HCT116 (cell line): Measurements from ENCODE around the gene RAB2B. TPM values are rescaled to one million over a fixed set of nuclear protein-coding genes. Genes with fewer than 3 reads are reported as not detected.

Source experiments
- ATAC-seq: fragments of 200-7000 bp; cut with Tn5 transposase; 2 replicates; pipeline ENCODE4 v1.9.1; 2020; ENCODE audit warnings: mild to moderate bottlenecking, moderate library complexity
- BruUV-seq: library from RNA; stranded (reverse); fragments of 400-500 nt; replicated peaks from 2 replicates; lab custom pipeline; 2021; lab: Mats Ljungman, UMichigan
- CTCF ChIA-PET: fragments of 300-600 bp; sonication (Branson Sonifier 250); formaldehyde crosslinking; loops from one replicate; lab custom pipeline; 2021; ENCODE audit warnings: antibody characterized with exemption; lab: Charles Lee
- POLR2A ChIA-PET: fragments of 300-600, 350-600 bp; sonication (Branson Sonifier 250); formaldehyde crosslinking; loops from one replicate; lab custom pipeline; 2021; ENCODE audit warnings: antibody characterized with exemption; lab: Charles Lee
- RAD21 ChIA-PET, 2 experiments: fragments of 300-600 bp; sonication (Branson Sonifier 250); formaldehyde crosslinking; loops; one replicate each; lab custom pipeline; 2023; ENCODE audit warnings: low total read pairs in 2 of 2; ENCODE audit not compliant: uncharacterized antibody in 2 of 2, unreplicated experiment in 2 of 2, low non-redundant PET in 1 of 2; lab: Charles Lee
- DNase-seq: peaks from one replicate; pipeline ENCODE4 v3.0.0-alpha.2; 2010; ENCODE audit warnings: low read depth, low spot score
- H2AFZ ChIP-seq: fragments of 200-600 bp; shearing (Covaris generic), sonication (generic); 2 replicates; pipeline ENCODE4 v1.6.1; 2017; ENCODE audit warnings: low read depth, mixed run types, mixed read lengths, antibody characterized with exemption, low read length; ENCODE audit not compliant: poor library complexity, severe bottlenecking
- H3K27ac ChIP-seq: 2 replicates; pipeline ENCODE4 v1.5.1; 2012; ENCODE audit warnings: low read depth, low read length
- H3K27me3 ChIP-seq: fragments of 200-600 bp; sonication (generic); 2 replicates; pipeline ENCODE4 v1.6.1; 2016; ENCODE audit warnings: mixed run types, low read length, mixed read lengths; ENCODE audit not compliant: insufficient read depth
- H3K36me3 ChIP-seq, 2 experiments: fragments of 200-500 bp in 1 of 2; fragments of 200-600 bp in 1 of 2; sonication (Bioruptor generic) in 1 of 2; sonication (generic) in 1 of 2; 2 replicates each; pipeline versions ENCODE4 v1.5.1 to v1.6.1; 2014 to 2016; ENCODE audit warnings: low read length in 2 of 2, inconsistent platforms in 1 of 2, mixed read lengths in 1 of 2, mixed run types in 1 of 2; ENCODE audit not compliant: insufficient read depth in 2 of 2, control insufficient read depth in 1 of 2
- H3K4me1 ChIP-seq, 2 experiments: fragments of 200-600 bp in 1 of 2; sonication (generic) in 1 of 2; 2 replicates each; pipeline versions ENCODE4 v1.5.1 to v1.6.1; 2012 to 2017; ENCODE audit warnings: low read length in 2 of 2, inconsistent platforms in 1 of 2, mild to moderate bottlenecking in 1 of 2, mixed read lengths in 1 of 2, mixed run types in 1 of 2, moderate library complexity in 1 of 2; ENCODE audit not compliant: insufficient read depth in 2 of 2, control insufficient read depth in 1 of 2
- H3K4me2 ChIP-seq: fragments of 200-600 bp; sonication (generic); 2 replicates; pipeline ENCODE4 v1.6.1; 2017; ENCODE audit warnings: mixed run types, low read length, mixed read lengths
- H3K4me3 ChIP-seq, 2 experiments: fragments of 200-600 bp in 1 of 2; sonication (generic) in 1 of 2; replicated peaks in 1 of 2; 2 replicates each; pipeline ENCODE4 v1.5.1; 2011 to 2016; ENCODE audit warnings: low read length in 2 of 2, control low read depth in 1 of 2, low read depth in 1 of 2, mild to moderate bottlenecking in 1 of 2, mixed read lengths in 1 of 2, mixed run types in 1 of 2
- H3K79me2 ChIP-seq: fragments of 200-600 bp; sonication (generic); 2 replicates; pipeline ENCODE4 v1.6.1; 2017; ENCODE audit warnings: mild to moderate bottlenecking, mixed run types, low read length, moderate library complexity, mixed read lengths; ENCODE audit not compliant: insufficient read depth
- H3K9ac ChIP-seq: fragments of 200-600 bp; sonication (generic); 2 replicates; pipeline ENCODE4 v1.6.1; 2016; ENCODE audit warnings: low read length, mixed read lengths
- H3K9me2 ChIP-seq: fragments of 200-600 bp; sonication (generic), shearing (Covaris generic); 2 replicates; pipeline ENCODE4 v1.6.1; 2017; ENCODE audit warnings: mixed run types, mild to moderate bottlenecking, moderate library complexity; ENCODE audit not compliant: insufficient read depth
- H3K9me3 ChIP-seq, 2 experiments: fragments of 200-500 bp in 1 of 2; fragments of 200-600 bp in 1 of 2; sonication (Bioruptor generic) in 1 of 2; sonication (generic) in 1 of 2; 2 replicates each; pipeline ENCODE4 v1.6.1; 2014 to 2017; ENCODE audit warnings: low read length in 2 of 2, mixed read lengths in 2 of 2, inconsistent platforms in 1 of 2, low read depth in 1 of 2, mild to moderate bottlenecking in 1 of 2, mixed run types in 1 of 2, moderate library complexity in 1 of 2; ENCODE audit not compliant: control insufficient read depth in 1 of 2, insufficient read depth in 1 of 2
- H4K20me1 ChIP-seq: fragments of 200-600 bp; sonication (generic), shearing (Covaris generic); 2 replicates; pipeline ENCODE4 v1.6.1; 2017; ENCODE audit warnings: mixed run types, mild to moderate bottlenecking, moderate library complexity; ENCODE audit not compliant: insufficient read depth
- CBX3 ChIP-seq: IDR thresholded peaks from 2 replicates; pipeline ENCODE4 v1.6.1; 2012; ENCODE audit warnings: low read depth
- EGR1 ChIP-seq: IDR thresholded peaks from 2 replicates; pipeline ENCODE4 v1.6.1; 2012; ENCODE audit warnings: low read depth
- ELF1 ChIP-seq: IDR thresholded peaks from 2 replicates; pipeline ENCODE4 v1.6.1; 2012; ENCODE audit warnings: low read depth, borderline replicate concordance
- EZH2 ChIP-seq: fragments of 200-600 bp; sonication (generic); IDR thresholded peaks from 2 replicates; pipeline ENCODE4 v1.6.1; 2017; ENCODE audit warnings: antibody characterized with exemption, mixed run types
- EZH2phosphoT487 ChIP-seq: fragments of 200-600 bp; IDR thresholded peaks from 2 replicates; pipeline ENCODE4 v1.6.1; 2018; ENCODE audit warnings: antibody characterized with exemption, borderline replicate concordance
- FOSL1 ChIP-seq: IDR thresholded peaks from 2 replicates; pipeline ENCODE4 v1.6.1; 2012; ENCODE audit warnings: low read depth
- JUND ChIP-seq: IDR thresholded peaks from 2 replicates; pipeline ENCODE4 v1.6.1; 2012
- POLR2A ChIP-seq: IDR thresholded peaks from 2 replicates; pipeline ENCODE4 v1.7.0; 2011; ENCODE audit warnings: borderline replicate concordance; ENCODE audit not compliant: insufficient read depth, insufficient read length; ENCODE audit errors: extremely low read depth
- RAD21 ChIP-seq: IDR thresholded peaks from 2 replicates; pipeline ENCODE4 v1.6.1; 2012; ENCODE audit warnings: low read depth, mild to moderate bottlenecking
- REST ChIP-seq: IDR thresholded peaks from 2 replicates; pipeline ENCODE4 v1.6.1; 2012; ENCODE audit warnings: low read depth
- SIN3A ChIP-seq: IDR thresholded peaks from 2 replicates; pipeline ENCODE4 v1.6.1; 2012; ENCODE audit warnings: low read depth
- SRF ChIP-seq: IDR thresholded peaks from 2 replicates; pipeline ENCODE4 v1.6.1; 2012; ENCODE audit warnings: low read depth
- TCF7L2 ChIP-seq: IDR thresholded peaks from 2 replicates; pipeline ENCODE4 v1.7.0; 2011; ENCODE audit warnings: borderline replicate concordance, inconsistent platforms; ENCODE audit not compliant: insufficient read depth, insufficient read length; ENCODE audit errors: extremely low read depth
- YY1 ChIP-seq: IDR thresholded peaks from 2 replicates; pipeline ENCODE4 v1.6.1; 2011; ENCODE audit warnings: low read length, low read depth, moderate library complexity, mild to moderate bottlenecking; ENCODE audit not compliant: insufficient replicate concordance; ENCODE audit errors: extremely low read depth
- ZBTB33 ChIP-seq: IDR thresholded peaks from 2 replicates; pipeline ENCODE4 v1.6.1; 2011; ENCODE audit warnings: mild to moderate bottlenecking, low read length, moderate library complexity; ENCODE audit not compliant: insufficient replicate concordance; ENCODE audit errors: extremely low read depth
- ZFX ChIP-seq: fragments of 450-650 bp; IDR thresholded peaks from 2 replicates; pipeline ENCODE4 v1.6.1; 2017
- ZNF274 ChIP-seq: fragments of 200-500 bp; sonication (Bioruptor generic); IDR thresholded peaks from 2 replicates; pipeline ENCODE4 v1.6.1; 2014; ENCODE audit warnings: mild to moderate bottlenecking, low read depth, low read length, inconsistent platforms
- intact Hi-C: fragments of 100-400 bp; cut with micrococcal nuclease; formaldehyde crosslinking; loops from 2 replicates; pipeline ENCODE4 v1.10.0; 2022
- total RNA-seq: library from RNA; stranded (reverse); gene quantifications from one replicate; pipeline ENCODE4 v1.2.1, GENCODE V29; 2021; ENCODE audit not compliant: unreplicated experiment
- TF ChIP-seq, protein P1 (sequence below): IDR thresholded peaks from 2 replicates; pipeline ENCODE4 v1.6.1; 2012
- TF ChIP-seq, protein P2 (sequence below), 3 experiments: fragments of 200-600 bp in 1 of 3; sonication (generic) in 1 of 3; IDR thresholded peaks in 2 of 3; conservative IDR thresholded peaks in 1 of 3; 2 replicates each; pipeline ENCODE4 v1.5.1; 2012 to 2017; ENCODE audit warnings: low read depth in 2 of 3, low read length in 2 of 3, antibody characterized with exemption in 1 of 3, borderline replicate concordance in 1 of 3, control low read depth in 1 of 3, mild to moderate bottlenecking in 1 of 3, mixed read lengths in 1 of 3, mixed run types in 1 of 3, moderate library complexity in 1 of 3; ENCODE audit not compliant: insufficient read depth in 1 of 3

The RAB2B gene
- total RNA-seq, 1 experiment from 2014 or later, result 24.3 TPM

GRCh38 chr14:21520767-21521166, 44.0 kb upstream of the RAB2B start:
- ChIA-PET CTCF (no interaction called here), RAD21 (no interaction called here), POLR2A (no interaction called here)
- H3K9ac ChIP-seq, result no peak overlapping the region
- no peak overlapping the region for H3K4me2 ChIP-seq
- no peaks in the 10 kb centered on the region for H3K79me2 ChIP-seq
- no peaks in the 10 kb centered on the region for H3K9me2 ChIP-seq
- intact Hi-C loops, result no loop called here
- H3K4me1 ChIP-seq, result no peaks in the 10 kb centered on the region
- TF ChIP-seq, protein P1, sequence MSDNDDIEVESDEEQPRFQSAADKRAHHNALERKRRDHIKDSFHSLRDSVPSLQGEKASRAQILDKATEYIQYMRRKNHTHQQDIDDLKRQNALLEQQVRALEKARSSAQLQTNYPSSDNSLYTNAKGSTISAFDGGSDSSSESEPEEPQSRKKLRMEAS, result no peak
- no peak for TF ChIP-seq EZH2phosphoT487
- no peak for TF ChIP-seq ZBTB33
- TF ChIP-seq REST, result no peak
- no peak for TF ChIP-seq POLR2A
- no peak for TF ChIP-seq TCF7L2
- no peak for TF ChIP-seq YY1
- no peak for TF ChIP-seq SRF
- TF ChIP-seq CBX3, result no peak
- TF ChIP-seq RAD21, result no peak
- TF ChIP-seq EZH2, result no peak
- no peak for TF ChIP-seq EGR1
- no peak for TF ChIP-seq ZNF274
- TF ChIP-seq ELF1, result no peak
- TF ChIP-seq JUND, result no peak
- TF ChIP-seq, protein P2, sequence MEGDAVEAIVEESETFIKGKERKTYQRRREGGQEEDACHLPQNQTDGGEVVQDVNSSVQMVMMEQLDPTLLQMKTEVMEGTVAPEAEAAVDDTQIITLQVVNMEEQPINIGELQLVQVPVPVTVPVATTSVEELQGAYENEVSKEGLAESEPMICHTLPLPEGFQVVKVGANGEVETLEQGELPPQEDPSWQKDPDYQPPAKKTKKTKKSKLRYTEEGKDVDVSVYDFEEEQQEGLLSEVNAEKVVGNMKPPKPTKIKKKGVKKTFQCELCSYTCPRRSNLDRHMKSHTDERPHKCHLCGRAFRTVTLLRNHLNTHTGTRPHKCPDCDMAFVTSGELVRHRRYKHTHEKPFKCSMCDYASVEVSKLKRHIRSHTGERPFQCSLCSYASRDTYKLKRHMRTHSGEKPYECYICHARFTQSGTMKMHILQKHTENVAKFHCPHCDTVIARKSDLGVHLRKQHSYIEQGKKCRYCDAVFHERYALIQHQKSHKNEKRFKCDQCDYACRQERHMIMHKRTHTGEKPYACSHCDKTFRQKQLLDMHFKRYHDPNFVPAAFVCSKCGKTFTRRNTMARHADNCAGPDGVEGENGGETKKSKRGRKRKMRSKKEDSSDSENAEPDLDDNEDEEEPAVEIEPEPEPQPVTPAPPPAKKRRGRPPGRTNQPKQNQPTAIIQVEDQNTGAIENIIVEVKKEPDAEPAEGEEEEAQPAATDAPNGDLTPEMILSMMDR (IDR thresholded peaks at IDR 0.05 in 2 of 3, conservative IDR thresholded peaks at IDR 0.05 in 1 of 3; ENCODE audit: borderline replicate concordance in 1 of 3, insufficient read depth in 1 of 3, low read depth in 2 of 3, low read length in 2 of 3), result no peak
- TF ChIP-seq ZFX, result no peak
- no peak for TF ChIP-seq FOSL1
- no peak for TF ChIP-seq SIN3A
- BruUV-seq, result no TSS peak
- H3K36me3 ChIP-seq, result no peaks in the 10 kb centered on the region
- H3K27ac ChIP-seq, result no peak overlapping the region
- H3K4me3 ChIP-seq, result no peak overlapping the region
- H3K9me3 ChIP-seq, result no peaks in the 10 kb centered on the region
- ATAC-seq, result no peak
- no peak overlapping the region for H2AFZ ChIP-seq
- no peak for DNase-seq
- no peaks in the 10 kb centered on the region for H4K20me1 ChIP-seq
- H3K27me3 ChIP-seq, result peaks cover 9% of the 10 kb centered on the region; the same call in 1 of the 2 replicates
